K562 (cell line): ENCODE results near the gene CLIP2. TPM values are rescaled to one million over a fixed set of nuclear protein-coding genes. Genes with fewer than 3 reads are reported as not detected.
A peak's percentile ranks its signal among the peaks of the same experiment; 100 is the strongest.

Source experiments
- CHD2 ChIP-seq: IDR thresholded peaks from 2 replicates; pipeline ENCODE4 v1.6.1; 2011; ENCODE audit warnings: low read depth, low read length
- DIDO1 ChIP-seq: fragments of 450-650 bp; IDR thresholded peaks from 2 replicates; pipeline ENCODE4 v1.6.1; 2016; ENCODE audit warnings: low read depth, missing biosample characterization, missing genetic modification characterization
- HDAC1 ChIP-seq, 2 experiments: fragments of 450-650 bp; IDR thresholded peaks; 2 replicates each; pipeline ENCODE4 v1.6.1; 2016 to 2017; ENCODE audit warnings: inconsistent platforms in 1 of 2, mild to moderate bottlenecking in 1 of 2, moderate library complexity in 1 of 2
- HLTF ChIP-seq: fragments of 450-650 bp; IDR thresholded peaks from 2 replicates; pipeline ENCODE4 v1.6.1; 2016
- L3MBTL2 ChIP-seq: fragments of 450-650 bp; IDR thresholded peaks from 2 replicates; pipeline ENCODE4 v1.6.1; 2016; ENCODE audit warnings: mild to moderate bottlenecking, moderate library complexity
- MTA1 ChIP-seq: fragments of 450-650 bp; IDR thresholded peaks from 2 replicates; pipeline ENCODE4 v1.6.1; 2017; ENCODE audit warnings: borderline replicate concordance
- SMARCB1 ChIP-seq: IDR thresholded peaks from 2 replicates; pipeline ENCODE4 v1.6.1; 2011; ENCODE audit warnings: improper control_type of control experiment, low read depth; ENCODE audit not compliant: insufficient read length
- ZBTB11 ChIP-seq, 3 experiments: fragments of 200-800 bp in 1 of 3; fragments of 250-450 bp in 1 of 3; fragments of 450-650 bp in 1 of 3; sonication (Bioruptor Pico) in 1 of 3; sonication (Bioruptor generic) in 1 of 3; formaldehyde crosslinking in 1 of 3; IDR thresholded peaks; 2 replicates each; pipeline versions ENCODE4 v1.6.1 to v1.8.0; 2016 to 2022; ENCODE audit warnings: mild to moderate bottlenecking in 2 of 3, missing genetic modification characterization in 2 of 3, missing compliant biosample characterization in 1 of 3, moderate library complexity in 1 of 3
- ZBTB2 ChIP-seq: fragments of 450-650 bp; IDR thresholded peaks from 2 replicates; pipeline ENCODE4 v1.6.1; 2016; ENCODE audit warnings: antibody characterized with exemption
- ZBTB7A ChIP-seq: IDR thresholded peaks from 2 replicates; pipeline ENCODE4 v1.6.1; 2011; ENCODE audit warnings: low read depth, mild to moderate bottlenecking, low read length, moderate library complexity, borderline replicate concordance; ENCODE audit not compliant: control insufficient read depth
- ZNF280A ChIP-seq: fragments of 450-650 bp; IDR thresholded peaks from 2 replicates; pipeline ENCODE4 v1.6.1; 2018; ENCODE audit warnings: mild to moderate bottlenecking, low read depth; ENCODE audit not compliant: partially characterized antibody
- ZNF512 ChIP-seq: IDR thresholded peaks from 2 replicates; pipeline ENCODE4 v1.6.1; 2016; ENCODE audit warnings: missing genetic modification characterization, missing compliant biosample characterization
- polyA plus RNA-seq, 8 experiments: library from polyadenylated mRNA; depleted of rRNA in 4 of 8; stranded (reverse) in 5 of 8; unstranded in 3 of 8; fragments of >200 nt; fragmentation: Nextera tagmentation in 2 of 8; fragmentation: Illumina TruSeq in 1 of 8; extraction: Ambion mirVana in 2 of 8; extraction: Trizol in 1 of 8; gene quantifications; 2 replicates each; pipeline versions ENCODE4 v1.2.1 to v1.2.3, GENCODE V29; 2011 to 2014; ENCODE audit warnings: inconsistent platforms in 1 of 8, missing spikeins in 1 of 8
- total RNA-seq, 7 experiments: library from RNA; depleted of rRNA in 6 of 7; stranded (reverse); fragments of >200 nt in 6 of 7; fragmentation: Illumina TruSeq in 2 of 7; extraction: Trizol in 2 of 7; gene quantifications; 2 replicates each; pipeline versions ENCODE4 v1.2.1 to v1.2.3, GENCODE V29; 2011 to 2021; ENCODE audit warnings: low replicate concordance in 1 of 7

Gene CLIP2
- total and polyA plus RNA-seq, 9 of the 15 experiments (the other 6 are each of a cell fraction or from before 2014, with no cell fraction given), result 0.07 to 5.4 (median 2.1) TPM

- TF ChIP-seq ZBTB2 (0 out of 2 replicates have a peak, but pooled peaks have one; percentile 16), CHD2 (no peak), MTA1 (peak; percentile 84; the same call in 1 of the 2 replicates), ZBTB7A (no peak), DIDO1 (tag) (0 out of 2 replicates have a peak, but pooled peaks have one; percentile 27), ZBTB11 (CRISPR knock-in tag; IDR thresholded peaks at IDR 0.05) (no peak), HLTF (0 out of 2 replicates have a peak, but pooled peaks have one; percentile 36), HDAC1 (IDR thresholded peaks at IDR 0.05) (peak in 1 of 2 experiments; percentile 60; a peak in 1 of 4 replicates), L3MBTL2 (peak; percentile 55), ZNF512 (tag) (peak; percentile 96), ZNF280A (peak; percentile 10), SMARCB1 (no peak)
Measured at GRCh38 chr7:74371381-74372341, 82.5 kb downstream of the CLIP2 start (continued).
